Gastroesophageal sphincter (tissue), 4 donors: Measurements from ENCODE around the gene HARBI1. TPM values are rescaled to one million over a fixed set of nuclear protein-coding genes. Genes with fewer than 3 reads are reported as not detected.

ENCODE experiments used
- ATAC-seq: fragments of 150-250 bp; one replicate; pipeline ENCODE4 v1.9.1; 2016; ENCODE audit warnings: mild to moderate bottlenecking, moderate library complexity
- H3K27ac ChIP-seq, 4 donors: fragments of 200-600 bp; sonication (generic) in 3 of 4; 1 replicate in 3 of 4; 2 replicates in 1 of 4; pipeline ENCODE4 v1.5.1; 2016 to 2019
- H3K27me3 ChIP-seq: fragments of 200-600 bp; sonication (generic); one replicate; pipeline ENCODE4 v1.5.1; 2019
- H3K36me3 ChIP-seq, 2 donors: fragments of 200-600 bp; sonication (generic); one replicate each; pipeline ENCODE4 v1.5.1; 2019; ENCODE audit warnings: control low read depth in 1 of 2
- H3K4me1 ChIP-seq, 3 donors: fragments of 200-600 bp; sonication (generic); 1 replicate in 2 of 3; 2 replicates in 1 of 3; pipeline ENCODE4 v1.5.1; 2016 to 2019; ENCODE audit warnings: control low read depth in 2 of 3
- H3K4me3 ChIP-seq, 2 donors: fragments of 200-600 bp; sonication (generic); one replicate each; pipeline ENCODE4 v1.5.1; 2019; ENCODE audit warnings: mild to moderate bottlenecking in 1 of 2, moderate library complexity in 1 of 2
- H3K9me3 ChIP-seq, 3 donors: fragments of 200-600 bp; sonication (generic); one replicate each; pipeline ENCODE4 v1.5.1; 2017 to 2019; ENCODE audit warnings: control low read depth in 2 of 3
- EP300 ChIP-seq: sonication (generic); formaldehyde crosslinking; IDR thresholded peaks from one replicate; pipeline ENCODE4 v1.6.1; 2017; ENCODE audit warnings: antibody characterized with exemption, mild to moderate bottlenecking
- POLR2A ChIP-seq, 2 donors: fragments of 450-650 bp; IDR thresholded peaks; one replicate each; pipeline ENCODE4 v1.6.1; 2017; ENCODE audit warnings: antibody characterized with exemption in 2 of 2, mild to moderate bottlenecking in 2 of 2, moderate library complexity in 1 of 2
- POLR2AphosphoS5 ChIP-seq: sonication (generic); formaldehyde crosslinking; IDR thresholded peaks from one replicate; pipeline ENCODE4 v1.6.1; 2017; ENCODE audit warnings: antibody characterized with exemption
- WGBS, 2 donors: methylation state at CpG; one replicate each; pipeline ENCODE4 v1.1.5; 2018; ENCODE audit warnings: low coverage in 1 of 2; 5-methylcytosine and 5-hydroxymethylcytosine counted together
- total RNA-seq, 4 donors: library from RNA; depleted of rRNA; stranded (reverse); fragments of >200 nt; gene quantifications; one replicate each; pipeline ENCODE4 v1.1.0, GENCODE V29; 2016
- TF ChIP-seq, protein P1 (sequence below), 4 experiments: fragments of 200-600 bp in 2 of 4; fragments of 450-650 bp in 2 of 4; sonication (generic) in 1 of 4; IDR thresholded peaks; one replicate each; pipeline ENCODE4 v1.5.1; 2017 to 2019; ENCODE audit warnings: antibody characterized with exemption in 4 of 4, mild to moderate bottlenecking in 2 of 4, moderate library complexity in 2 of 4

The HARBI1 gene
- total RNA-seq, 4 donors from 2014 or later = 1.9 to 4.2 (median 2.5) TPM

DNA sequence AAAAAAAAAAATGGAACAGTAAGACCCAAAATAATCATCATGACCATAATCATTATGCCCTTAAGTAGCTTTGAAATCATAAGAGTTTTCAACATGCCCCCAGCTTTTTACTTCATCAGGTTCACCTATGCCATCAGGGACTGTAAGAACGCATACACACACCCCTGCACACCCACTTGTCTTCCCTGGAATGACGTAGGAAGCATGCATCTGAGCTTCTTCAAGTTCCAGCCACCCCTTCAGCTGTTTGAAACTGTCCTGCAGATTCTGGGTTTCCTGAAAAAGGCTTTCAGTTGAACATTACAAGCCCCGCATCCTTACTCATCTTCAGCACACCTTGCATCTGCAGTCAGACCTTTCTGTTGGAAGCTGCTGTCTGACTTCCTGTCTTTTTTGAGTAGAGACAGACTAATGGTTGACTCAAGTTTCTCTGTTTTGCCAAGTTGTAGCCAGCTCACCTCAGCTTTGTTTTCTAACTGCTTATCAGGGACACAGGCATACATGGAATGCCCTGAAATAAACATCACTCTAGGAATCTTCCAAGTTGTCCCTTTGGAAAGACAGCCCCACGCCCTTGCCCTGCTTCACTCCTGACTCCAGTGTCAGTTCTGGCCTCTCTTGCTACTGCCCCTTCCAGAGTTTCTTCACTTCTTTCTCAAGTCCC, 46.4 kb upstream of the HARBI1 start:
- no peaks in the 10 kb centered on the region for H3K27me3 ChIP-seq
- no peak for ATAC-seq
- H3K4me1 ChIP-seq = peaks cover 0 to 31% (median 6%) of the 10 kb centered on the region in 3 donors
- TF ChIP-seq EP300 (no peak), POLR2A (IDR thresholded peaks at IDR 0.05) (no peak), POLR2AphosphoS5 (no peak)
- TF ChIP-seq, protein P1, sequence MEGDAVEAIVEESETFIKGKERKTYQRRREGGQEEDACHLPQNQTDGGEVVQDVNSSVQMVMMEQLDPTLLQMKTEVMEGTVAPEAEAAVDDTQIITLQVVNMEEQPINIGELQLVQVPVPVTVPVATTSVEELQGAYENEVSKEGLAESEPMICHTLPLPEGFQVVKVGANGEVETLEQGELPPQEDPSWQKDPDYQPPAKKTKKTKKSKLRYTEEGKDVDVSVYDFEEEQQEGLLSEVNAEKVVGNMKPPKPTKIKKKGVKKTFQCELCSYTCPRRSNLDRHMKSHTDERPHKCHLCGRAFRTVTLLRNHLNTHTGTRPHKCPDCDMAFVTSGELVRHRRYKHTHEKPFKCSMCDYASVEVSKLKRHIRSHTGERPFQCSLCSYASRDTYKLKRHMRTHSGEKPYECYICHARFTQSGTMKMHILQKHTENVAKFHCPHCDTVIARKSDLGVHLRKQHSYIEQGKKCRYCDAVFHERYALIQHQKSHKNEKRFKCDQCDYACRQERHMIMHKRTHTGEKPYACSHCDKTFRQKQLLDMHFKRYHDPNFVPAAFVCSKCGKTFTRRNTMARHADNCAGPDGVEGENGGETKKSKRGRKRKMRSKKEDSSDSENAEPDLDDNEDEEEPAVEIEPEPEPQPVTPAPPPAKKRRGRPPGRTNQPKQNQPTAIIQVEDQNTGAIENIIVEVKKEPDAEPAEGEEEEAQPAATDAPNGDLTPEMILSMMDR (IDR thresholded peaks at IDR 0.05) = no peak
- H3K36me3 ChIP-seq = peaks cover 0 to 99% of the 10 kb centered on the region in 2 donors
- WGBS, 2 donors = 50 to 77% methylated on average over 3 to 4 of the region's 4 CpGs
- peak overlapping the region in 3 of 4 donors; percentile 3 to 48 (median 35) for H3K27ac ChIP-seq
- no peak overlapping the region for H3K4me3 ChIP-seq
- H3K9me3 ChIP-seq = no peaks in the 10 kb centered on the region

DNA sequence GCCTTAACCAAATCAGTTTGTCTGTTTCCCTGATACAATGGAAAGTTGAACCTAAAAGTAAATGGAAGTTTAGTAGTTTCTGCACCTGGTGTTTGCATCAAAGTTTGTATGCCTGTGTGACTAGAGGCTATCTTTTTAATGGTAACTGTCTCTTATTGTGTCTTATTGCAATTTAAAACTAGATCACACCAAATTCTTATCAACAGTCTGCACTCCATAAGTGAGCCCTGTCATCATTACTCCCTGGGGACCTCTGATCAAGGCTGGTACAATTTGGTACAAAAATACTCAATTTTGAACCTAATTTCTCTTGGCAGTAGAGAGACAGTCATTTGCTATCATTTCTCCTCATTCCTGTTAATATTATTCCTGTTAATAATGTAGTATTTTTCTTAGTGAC, 45.3 kb upstream of the HARBI1 start:
- Histone ChIP-seq H3K27ac (no peak overlapping the region), H3K36me3 (peaks cover 0 to 99% of the 10 kb centered on the region in 2 donors), H3K4me1 (peaks cover 0 to 21% (median 6%) of the 10 kb centered on the region in 3 donors), H3K27me3 (no peaks in the 10 kb centered on the region), H3K4me3 (no peak overlapping the region), H3K9me3 (no peaks in the 10 kb centered on the region)
- TF ChIP-seq EP300 = no peak
- TF ChIP-seq POLR2A (IDR thresholded peaks at IDR 0.05) = no peak
- TF ChIP-seq, protein P1 (IDR thresholded peaks at IDR 0.05) = no peak
- no peak for TF ChIP-seq POLR2AphosphoS5
- no peak for ATAC-seq

DNA sequence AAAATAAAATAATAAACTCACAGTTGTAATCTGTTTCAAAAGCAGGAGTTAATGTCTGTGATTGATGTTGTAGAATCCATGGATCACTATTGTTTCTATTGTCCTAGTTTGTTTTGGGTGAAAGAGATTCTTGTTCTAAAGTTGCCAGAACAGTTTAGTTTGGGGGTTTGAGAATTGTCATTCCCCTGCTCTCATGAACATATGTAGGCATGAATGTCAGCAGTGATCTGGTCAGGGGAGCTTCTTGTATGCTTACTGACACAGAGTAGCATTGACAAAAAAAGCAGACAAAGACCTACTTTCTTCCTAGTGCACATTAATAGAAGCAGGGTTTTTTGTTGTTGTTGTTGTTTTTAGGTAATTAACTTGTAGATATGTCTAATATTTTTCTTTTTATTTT, 44.8 kb upstream of the HARBI1 start:
- H3K27ac ChIP-seq = peak overlapping the region in 1 of 4 donors; percentile 35
- no peaks in the 10 kb centered on the region for H3K9me3 ChIP-seq
- no peak overlapping the region for H3K4me3 ChIP-seq
- H3K36me3 ChIP-seq = peaks cover 0 to 99% of the 10 kb centered on the region in 2 donors
- peaks cover 0 to 15% (median 2%) of the 10 kb centered on the region in 3 donors for H3K4me1 ChIP-seq
- no peaks in the 10 kb centered on the region for H3K27me3 ChIP-seq
- TF ChIP-seq POLR2AphosphoS5 (no peak), EP300 (no peak), POLR2A (IDR thresholded peaks at IDR 0.05) (no peak)
- TF ChIP-seq, protein P1 (IDR thresholded peaks at IDR 0.05) = no peak
- ATAC-seq = no peak

DNA sequence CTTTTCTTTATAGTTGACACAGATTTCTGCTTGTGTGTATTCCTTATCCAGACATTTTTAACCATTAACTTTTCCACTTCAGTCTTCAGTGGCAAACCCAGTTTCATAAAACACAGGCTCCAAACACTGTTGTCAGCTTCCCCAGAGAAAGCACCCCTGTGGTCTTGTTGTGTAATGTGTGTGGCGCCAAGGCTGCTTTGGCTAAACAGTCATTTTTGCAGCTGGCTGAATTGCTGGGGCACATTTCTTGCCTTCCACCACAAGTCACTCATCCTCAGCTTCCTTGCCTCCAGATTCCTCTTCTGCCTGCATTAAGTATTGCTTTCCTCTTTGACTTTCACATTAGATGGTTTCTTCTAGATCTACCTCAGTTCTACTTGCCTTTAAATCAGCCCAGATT, 42.9 kb upstream of the HARBI1 start:
- peaks cover 0 to 4% (median 0%) of the 10 kb centered on the region in 3 donors for H3K4me1 ChIP-seq
- H3K27ac ChIP-seq = peak overlapping the region in 1 of 4 donors; percentile 1
- WGBS, 2 donors = 88 to 100% methylated on average over 1 of the region's 1 CpG
- TF ChIP-seq POLR2A (IDR thresholded peaks at IDR 0.05) (no peak), POLR2AphosphoS5 (no peak), EP300 (no peak)
- TF ChIP-seq, protein P1 (IDR thresholded peaks at IDR 0.05) = no peak
- no peak overlapping the region for H3K4me3 ChIP-seq
- H3K36me3 ChIP-seq = peaks cover 0 to 99% of the 10 kb centered on the region in 2 donors
- ATAC-seq = peak; percentile 28
- H3K9me3 ChIP-seq = no peaks in the 10 kb centered on the region
- H3K27me3 ChIP-seq = no peaks in the 10 kb centered on the region

DNA sequence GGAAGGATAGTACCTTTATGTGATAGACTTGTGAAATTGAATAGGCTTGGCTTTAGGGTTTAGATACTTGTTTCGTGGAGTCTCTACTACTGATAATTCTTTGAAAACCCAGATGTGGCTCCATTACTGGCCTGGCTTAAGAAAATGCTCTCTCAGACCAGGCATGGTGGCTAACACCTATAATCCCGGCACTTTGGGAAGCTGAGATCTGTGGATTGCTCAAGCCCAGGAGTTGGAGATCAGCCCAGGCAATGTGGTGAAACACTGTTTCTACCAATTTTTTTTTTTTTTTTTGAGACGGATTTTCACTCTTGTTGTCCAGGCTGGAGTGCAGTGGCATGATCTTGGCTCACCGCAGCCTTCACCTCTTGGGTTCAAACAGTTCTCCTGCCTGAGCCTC, 41.2 kb upstream of the HARBI1 start:
- WGBS, 2 donors = 67 to 89% methylated on average over 2 to 4 of the region's 4 CpGs
- H3K4me3 ChIP-seq = no peak overlapping the region
- peak; percentile 84 for ATAC-seq
- peak overlapping the region in 2 of 4 donors; percentile 2 to 12 for H3K27ac ChIP-seq
- H3K27me3 ChIP-seq = no peaks in the 10 kb centered on the region
- TF ChIP-seq EP300 (no peak), POLR2A (IDR thresholded peaks at IDR 0.05) (no peak), POLR2AphosphoS5 (no peak)
- TF ChIP-seq, protein P1 (IDR thresholded peaks at IDR 0.05) = no peak
- no peaks in the 10 kb centered on the region for H3K9me3 ChIP-seq
- H3K4me1 ChIP-seq = peaks cover 0 to under 1% (median 0%) of the 10 kb centered on the region in 3 donors
- H3K36me3 ChIP-seq = peaks cover 0 to 99% of the 10 kb centered on the region in 2 donors
